Breast epithelium (tissue), 4 donors: ENCODE results near the gene GPR75. TPM values are rescaled to one million over a fixed set of nuclear protein-coding genes. Genes with fewer than 3 reads are reported as not detected.

Experiments used
- DNase-seq, 2 donors: peaks; one replicate each; pipeline ENCODE4 v3.0.0-alpha.2; 2019; ENCODE audit warnings: low spot score in 2 of 2
- H3K27ac ChIP-seq, 2 donors: fragments of 200-600 bp; sonication (generic) in 1 of 2; one replicate each; pipeline ENCODE4 v1.5.1; 2016 to 2019; ENCODE audit warnings: mild to moderate bottlenecking in 1 of 2
- H3K27me3 ChIP-seq, 2 donors: fragments of 200-600 bp; sonication (generic) in 1 of 2; one replicate each; pipeline versions ENCODE4 v1.5.1 to v1.6.0; 2017 to 2019; ENCODE audit warnings: control low read depth in 1 of 2, mild to moderate bottlenecking in 1 of 2
- H3K36me3 ChIP-seq: fragments of 200-600 bp; one replicate; pipeline ENCODE4 v1.5.1; 2019
- H3K4me1 ChIP-seq, 2 donors: fragments of 200-600 bp; sonication (generic); one replicate each; pipeline ENCODE4 v1.5.1; 2016 to 2019; ENCODE audit warnings: control low read depth in 1 of 2
- H3K4me3 ChIP-seq, 3 donors: fragments of 200-600 bp; sonication (generic); 1 replicate in 2 of 3; 2 replicates in 1 of 3; pipeline ENCODE4 v1.5.1; 2016 to 2019; ENCODE audit warnings: mild to moderate bottlenecking in 3 of 3, moderate library complexity in 2 of 3
- H3K9me3 ChIP-seq, 2 donors: fragments of 200-600 bp; sonication (generic) in 1 of 2; one replicate each; pipeline ENCODE4 v1.5.1; 2016 to 2019; ENCODE audit warnings: control low read depth in 1 of 2
- CTCF ChIP-seq, 3 donors: fragments of 450-650 bp; IDR thresholded peaks; one replicate each; pipeline ENCODE4 v1.5.1; 2016 to 2017; ENCODE audit warnings: antibody characterized with exemption in 3 of 3, mild to moderate bottlenecking in 3 of 3, moderate library complexity in 3 of 3
- POLR2A ChIP-seq: fragments of 450-650 bp; IDR thresholded peaks from one replicate; pipeline ENCODE4 v1.6.1; 2016; ENCODE audit warnings: antibody characterized with exemption, mild to moderate bottlenecking, moderate library complexity
- POLR2AphosphoS5 ChIP-seq, 3 donors: sonication (generic); formaldehyde crosslinking; IDR thresholded peaks; one replicate each; pipeline ENCODE4 v1.6.1; 2017; ENCODE audit warnings: antibody characterized with exemption in 3 of 3
- intact Hi-C: fragments of 100-400 bp; cut with DNase I; formaldehyde crosslinking; loops from one replicate; pipeline ENCODE4 v1.15.1; 2023; ENCODE audit warnings: low total_unique reads
- total RNA-seq, 3 donors: library from RNA; depleted of rRNA; stranded (reverse); fragments of >200 nt; gene quantifications; one replicate each; pipeline ENCODE4 v1.1.0, GENCODE V29; 2016

Gene GPR75
- total RNA-seq, 3 donors from 2014 or later: 3.2 to 11.3 (median 4.9) TPM

GRCh38 chr2:53820048-53820447, 39.7 kb downstream of the GPR75 start:
- Histone ChIP-seq H3K27me3 (no peaks in the 10 kb centered on the region), H3K4me1 (no peaks in the 10 kb centered on the region), H3K4me3 (no peak overlapping the region), H3K27ac (no peak overlapping the region), H3K9me3 (no peaks in the 10 kb centered on the region), H3K36me3 (peaks cover 7% of the 10 kb centered on the region)
- TF ChIP-seq CTCF (IDR thresholded peaks at IDR 0.05): no peak
- no peak for TF ChIP-seq POLR2AphosphoS5 (IDR thresholded peaks at IDR 0.05)
- no peak for TF ChIP-seq POLR2A
- DNase-seq: no peak
- intact Hi-C loops: no loop called here

DNA sequence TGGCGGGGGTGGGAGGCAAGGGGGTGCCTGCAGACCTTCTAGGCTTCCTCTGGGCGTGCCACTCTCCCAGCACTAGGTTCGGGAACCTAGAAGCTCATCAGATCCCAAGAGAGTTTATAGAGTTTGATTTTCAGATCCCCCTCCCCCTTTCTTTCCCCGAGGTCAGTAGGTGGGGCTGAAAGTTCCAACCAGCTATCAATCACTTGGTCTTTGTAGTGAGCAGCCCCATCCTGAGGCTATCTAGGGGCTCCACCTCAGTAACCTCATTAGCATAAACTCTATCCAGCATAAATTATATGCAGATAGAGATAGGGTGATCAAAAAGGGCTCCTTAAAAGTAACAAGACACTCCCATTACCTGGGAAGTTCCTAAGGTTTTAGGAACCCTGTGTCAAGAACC, 40.1 kb downstream of the GPR75 start:
- no peaks in the 10 kb centered on the region for H3K27me3 ChIP-seq
- H3K27ac ChIP-seq: no peak overlapping the region
- no peaks in the 10 kb centered on the region for H3K9me3 ChIP-seq
- peaks cover 7% of the 10 kb centered on the region for H3K36me3 ChIP-seq
- intact Hi-C loops: no loop called here
- H3K4me1 ChIP-seq: no peaks in the 10 kb centered on the region
- DNase-seq: no peak
- TF ChIP-seq CTCF (IDR thresholded peaks at IDR 0.05) (no peak), POLR2AphosphoS5 (IDR thresholded peaks at IDR 0.05) (no peak), POLR2A (no peak)
- no peak overlapping the region for H3K4me3 ChIP-seq

GRCh38 chr2:53818854-53819435, 40.8 kb downstream of the GPR75 start:
- no peak for DNase-seq
- Histone ChIP-seq H3K9me3 (no peaks in the 10 kb centered on the region), H3K4me3 (no peak overlapping the region), H3K27me3 (no peaks in the 10 kb centered on the region), H3K4me1 (no peaks in the 10 kb centered on the region), H3K27ac (no peak overlapping the region), H3K36me3 (peaks cover 12% of the 10 kb centered on the region)
- no peak for TF ChIP-seq POLR2AphosphoS5 (IDR thresholded peaks at IDR 0.05)
- TF ChIP-seq POLR2A: no peak
- no peak for TF ChIP-seq CTCF (IDR thresholded peaks at IDR 0.05)
- intact Hi-C loops: no loop called here

- no peaks in the 10 kb centered on the region for H3K27me3 ChIP-seq
- H3K9me3 ChIP-seq: no peaks in the 10 kb centered on the region
- no peak overlapping the region for H3K27ac ChIP-seq
- H3K4me1 ChIP-seq: no peaks in the 10 kb centered on the region
- TF ChIP-seq CTCF (IDR thresholded peaks at IDR 0.05): no peak
- no peak for TF ChIP-seq POLR2A
- TF ChIP-seq POLR2AphosphoS5 (IDR thresholded peaks at IDR 0.05): no peak
- no peak overlapping the region for H3K4me3 ChIP-seq
- no peak for DNase-seq
- intact Hi-C loops: no loop called here
- peaks cover 12% of the 10 kb centered on the region for H3K36me3 ChIP-seq
Measured at GRCh38 chr2:53813151-53813550, 46.6 kb downstream of the GPR75 start.

DNA sequence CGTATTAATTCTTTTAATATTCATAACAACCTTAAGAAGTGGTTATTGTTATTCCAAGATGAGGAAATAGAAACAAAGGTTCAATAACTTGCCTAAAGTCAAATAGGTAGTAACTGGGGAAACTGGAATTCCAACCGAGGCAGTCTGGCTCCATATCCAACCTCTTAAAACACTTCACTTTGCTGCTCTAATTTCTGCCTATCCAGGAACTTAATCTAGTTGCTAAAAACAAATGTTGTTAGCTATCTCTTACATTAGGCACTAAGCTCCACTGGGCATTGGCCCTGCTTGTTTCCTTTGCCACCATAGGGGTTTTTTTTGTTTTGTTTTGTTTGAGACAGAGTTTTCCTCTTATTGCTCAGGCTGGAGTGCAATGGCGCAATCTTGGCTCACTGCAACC, 48.2 kb downstream of the GPR75 start:
- intact Hi-C loops: no loop called here
- TF ChIP-seq POLR2A (no peak), POLR2AphosphoS5 (IDR thresholded peaks at IDR 0.05) (no peak), CTCF (IDR thresholded peaks at IDR 0.05) (no peak)
- Histone ChIP-seq H3K36me3 (peaks cover 9% of the 10 kb centered on the region), H3K27ac (no peak overlapping the region), H3K9me3 (no peaks in the 10 kb centered on the region), H3K27me3 (no peaks in the 10 kb centered on the region), H3K4me3 (no peak overlapping the region), H3K4me1 (no peaks in the 10 kb centered on the region)
- DNase-seq: no peak

Other genes starting within 250 kb of the GPR75 start
- 1 to 10 TPM; 1.2 to 5.1 (median 2.0) TPM for gene CHAC2, start 92.2 kb downstream of the GPR75 start, total RNA-seq
- gene ASB3, start 73.0 kb downstream of the GPR75 start, total RNA-seq: 10 to 100 TPM; 22.0 to 37.9 (median 22.7) TPM
- 100 to 1,000 TPM in 1 of 3 donors, 10 to 100 TPM in 2; 82.9 to 114 (median 87.1) TPM for gene ERLEC1, start 72.9 kb downstream of the GPR75 start, total RNA-seq
- gene PSME4, start 111.0 kb upstream of the GPR75 start, total RNA-seq: 100 to 1,000 TPM in 1 of 3 donors, 10 to 100 TPM in 2; 45.3 to 176 (median 75.1) TPM